ENCODE measurements around the gene LAMA5. TPM values are rescaled to one million over a fixed set of nuclear protein-coding genes. Genes with fewer than 3 reads are reported as not detected.
"Not testable (repeated sequence)": the region's sequence is repeated elsewhere in the genome, so short reads cannot be mapped to it uniquely, and the experiment has no call there.

Gene LAMA5
- total RNA-seq, 1 donor from 2014 or later, result 240 TPM

- H3K4me3 ChIP-seq (ENCODE audit: low read depth, low read length), result no peak overlapping the region
- no peak for DNase-seq (ENCODE audit: low read depth)
- no peak for TF ChIP-seq CTCF (conservative IDR thresholded peaks at IDR 0.05; ENCODE audit: low read depth, low read length)
Observed at GRCh38 chr20:62377615-62378178, 10.6 kb upstream of the LAMA5 start.

GRCh38 chr20:62377064-62377461 lies 10.0 kb upstream of the LAMA5 start:
- DNase-seq (ENCODE audit: low read depth), result no peak
- no peak for TF ChIP-seq CTCF (conservative IDR thresholded peaks at IDR 0.05; ENCODE audit: low read depth, low read length)
- no peak overlapping the region for H3K4me3 ChIP-seq (ENCODE audit: low read depth, low read length)

GRCh38 chr20:62376112-62377063 lies 9.3 kb upstream of the LAMA5 start:
- H3K4me3 ChIP-seq (ENCODE audit: low read depth, low read length), result no peak overlapping the region
- peak; percentile 54 for TF ChIP-seq CTCF (conservative IDR thresholded peaks at IDR 0.05; ENCODE audit: low read depth, low read length)
- no peak for DNase-seq (ENCODE audit: low read depth)

- TF ChIP-seq CTCF (conservative IDR thresholded peaks at IDR 0.05; ENCODE audit: low read depth, low read length), result no peak
- no peak overlapping the region for H3K4me3 ChIP-seq (ENCODE audit: low read depth, low read length)
- DNase-seq (ENCODE audit: low read depth), result no peak
Observed at GRCh38 chr20:62374331-62375152, 7.4 kb upstream of the LAMA5 start.

- DNase-seq (ENCODE audit: low read depth); H3K4me3 ChIP-seq (ENCODE audit: low read depth, low read length): not testable (repeated sequence)
Observed at GRCh38 chr20:62373631-62374179, 6.6 kb upstream of the LAMA5 start.

- H3K4me3 ChIP-seq (ENCODE audit: low read depth, low read length), result no peak overlapping the region
- no peak for DNase-seq (ENCODE audit: low read depth)
- no peak for TF ChIP-seq CTCF (conservative IDR thresholded peaks at IDR 0.05; ENCODE audit: low read depth, low read length)
Observed at GRCh38 chr20:62372042-62372993, 5.2 kb upstream of the LAMA5 start.

Measured in epithelial cell of proximal tubule (primary cell).